GM18508 (cell line): Measurements from ENCODE around the gene FNBP1L.

Experiments used
- ATAC-seq: cut with Tn5 transposase; IDR thresholded peaks from one replicate; pipeline ENCODE4 v1.9.1; 2021; ENCODE audit warnings: moderate number of reproducible peaks; ENCODE audit not compliant: insufficient read depth, unreplicated experiment

FNBP1L gene

GRCh38 chr1:93603601-93604000 is 155.7 kb downstream of the FNBP1L start:
- ATAC-seq = no peak
